BE2C (cell line): ENCODE data around the gene GLTP.

ENCODE experiments used
- DNase-seq: peaks from one replicate; pipeline ENCODE4 v3.0.0-alpha.2; 2020
- H3K27me3 ChIP-seq: fragments of 250-450 bp; sonication (Bioruptor Pico); 2 replicates; pipeline ENCODE4 v1.5.1; 2020; ENCODE audit warnings: mild to moderate bottlenecking
- H3K36me3 ChIP-seq: fragments of 250-450 bp; sonication (Bioruptor Pico); 2 replicates; pipeline ENCODE4 v1.5.1; 2020; ENCODE audit warnings: mild to moderate bottlenecking
- H3K4me1 ChIP-seq: fragments of 250-450 bp; sonication (Bioruptor Pico); 2 replicates; pipeline ENCODE4 v1.5.1; 2020
- H3K4me3 ChIP-seq: 2 replicates; pipeline ENCODE4 v1.5.1; 2011; ENCODE audit warnings: low read depth, low read length
- H3K9me3 ChIP-seq: fragments of 250-450 bp; sonication (Bioruptor Pico); 2 replicates; pipeline ENCODE4 v1.5.1; 2020
- TF ChIP-seq, protein P1 (sequence below): IDR thresholded peaks from 2 replicates; pipeline ENCODE4 v1.5.1; 2012; ENCODE audit warnings: mild to moderate bottlenecking, low read depth, low read length

The GLTP gene

DNA sequence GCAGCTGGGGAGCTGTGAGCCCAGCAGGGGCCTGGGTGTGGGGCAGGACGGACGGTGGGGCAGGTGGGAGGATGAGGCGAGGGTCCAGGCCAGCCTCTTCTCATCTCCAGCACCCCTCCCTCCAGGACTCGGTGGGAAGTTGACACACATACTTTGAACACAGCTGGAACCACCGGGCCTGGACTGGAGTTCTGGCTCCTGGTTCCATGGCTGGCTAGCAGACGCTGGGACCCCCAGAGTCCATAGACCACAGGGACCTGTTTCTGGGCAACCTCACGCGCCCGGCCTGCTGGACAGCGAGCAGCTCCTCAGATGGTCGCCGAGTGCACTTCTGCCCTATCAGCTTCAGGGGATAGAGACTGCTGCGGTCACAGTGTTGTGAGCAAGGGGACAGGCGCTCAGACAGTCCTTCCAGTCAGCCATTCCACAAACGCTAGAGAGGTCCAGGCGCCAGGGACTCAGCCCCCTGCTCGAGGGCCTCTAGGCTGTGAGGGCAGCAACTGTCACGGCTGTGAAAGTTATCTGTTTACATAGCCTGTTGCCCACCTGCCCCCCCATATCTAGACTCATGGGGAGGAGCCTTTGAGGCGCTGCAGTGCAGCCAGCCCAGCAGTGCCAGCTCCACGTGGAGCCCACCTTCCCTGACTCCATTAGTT, 45.0 kb upstream of the GLTP start:
- no peaks in the 10 kb centered on the region for H3K9me3 ChIP-seq
- H3K4me1 ChIP-seq, result no peaks in the 10 kb centered on the region
- TF ChIP-seq, protein P1, sequence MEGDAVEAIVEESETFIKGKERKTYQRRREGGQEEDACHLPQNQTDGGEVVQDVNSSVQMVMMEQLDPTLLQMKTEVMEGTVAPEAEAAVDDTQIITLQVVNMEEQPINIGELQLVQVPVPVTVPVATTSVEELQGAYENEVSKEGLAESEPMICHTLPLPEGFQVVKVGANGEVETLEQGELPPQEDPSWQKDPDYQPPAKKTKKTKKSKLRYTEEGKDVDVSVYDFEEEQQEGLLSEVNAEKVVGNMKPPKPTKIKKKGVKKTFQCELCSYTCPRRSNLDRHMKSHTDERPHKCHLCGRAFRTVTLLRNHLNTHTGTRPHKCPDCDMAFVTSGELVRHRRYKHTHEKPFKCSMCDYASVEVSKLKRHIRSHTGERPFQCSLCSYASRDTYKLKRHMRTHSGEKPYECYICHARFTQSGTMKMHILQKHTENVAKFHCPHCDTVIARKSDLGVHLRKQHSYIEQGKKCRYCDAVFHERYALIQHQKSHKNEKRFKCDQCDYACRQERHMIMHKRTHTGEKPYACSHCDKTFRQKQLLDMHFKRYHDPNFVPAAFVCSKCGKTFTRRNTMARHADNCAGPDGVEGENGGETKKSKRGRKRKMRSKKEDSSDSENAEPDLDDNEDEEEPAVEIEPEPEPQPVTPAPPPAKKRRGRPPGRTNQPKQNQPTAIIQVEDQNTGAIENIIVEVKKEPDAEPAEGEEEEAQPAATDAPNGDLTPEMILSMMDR, result no peak
- no peak for DNase-seq
- no peak overlapping the region for H3K4me3 ChIP-seq
- H3K27me3 ChIP-seq, result no peaks in the 10 kb centered on the region
- H3K36me3 ChIP-seq, result no peaks in the 10 kb centered on the region

DNA sequence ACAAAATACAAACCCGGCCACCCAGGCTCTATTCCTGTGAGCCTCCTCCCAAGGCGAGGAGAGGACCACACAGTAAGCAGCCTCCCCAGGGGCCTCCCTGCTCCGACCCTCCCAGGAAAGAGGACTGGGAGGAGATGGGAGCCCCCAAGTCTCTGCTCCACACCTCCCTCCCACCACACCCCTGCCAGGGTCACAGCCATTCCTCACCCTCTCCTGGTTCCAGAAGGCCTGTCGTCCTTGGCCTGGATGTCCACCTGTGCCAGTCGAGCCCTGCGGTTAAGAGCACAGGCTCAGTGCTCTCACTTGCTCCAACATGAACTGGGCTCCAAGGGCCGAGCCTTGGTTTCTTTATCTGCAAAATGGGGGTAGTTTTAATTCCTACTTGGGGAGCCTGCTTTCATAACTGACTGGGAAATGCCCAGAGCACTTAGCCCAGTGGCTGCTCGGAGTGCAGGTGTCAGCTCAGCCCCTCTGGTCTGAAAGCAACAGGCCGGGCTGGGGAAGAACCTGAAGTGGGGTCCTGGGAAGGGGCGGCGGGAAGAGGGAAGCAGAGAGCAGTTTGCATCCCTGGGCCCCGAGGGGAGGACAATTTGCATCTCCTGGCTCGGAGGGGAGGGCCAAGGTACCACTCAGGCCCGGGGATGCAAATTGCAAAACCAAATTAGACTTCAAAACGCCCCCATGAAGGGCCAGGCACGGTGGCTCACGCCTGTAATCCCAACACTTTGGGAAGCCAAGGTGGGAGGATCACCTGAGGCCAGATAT, 43.3 kb upstream of the GLTP start:
- Histone ChIP-seq H3K4me3 (no peak overlapping the region), H3K4me1 (peaks cover 5% of the 10 kb centered on the region), H3K27me3 (no peaks in the 10 kb centered on the region), H3K9me3 (no peaks in the 10 kb centered on the region), H3K36me3 (peaks cover 5% of the 10 kb centered on the region; the same call in 1 of the 2 replicates)
- DNase-seq, result no peak
- TF ChIP-seq, protein P1, result no peak

DNA sequence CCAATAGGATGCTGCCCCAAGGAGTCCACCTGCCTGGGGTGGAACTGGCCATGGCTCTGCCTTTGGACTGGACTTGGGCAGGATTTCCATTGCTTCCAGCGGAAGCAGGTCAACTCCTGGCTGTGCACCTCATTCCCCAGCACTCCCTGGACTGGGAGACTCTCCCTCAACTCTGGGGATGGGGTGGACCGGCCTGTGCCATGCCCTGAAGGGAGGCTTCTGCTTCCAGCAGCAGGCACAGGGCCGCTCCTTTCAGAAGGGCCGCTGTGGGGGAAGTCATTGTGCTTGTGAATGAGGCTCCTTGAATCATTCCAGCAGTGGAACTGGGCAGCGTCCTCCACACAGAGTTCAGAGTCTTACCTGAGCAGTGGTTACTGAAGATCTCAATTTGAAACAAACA, 42.7 kb upstream of the GLTP start:
- TF ChIP-seq, protein P1, result no peak
- H3K4me1 ChIP-seq, result peaks cover 5% of the 10 kb centered on the region
- no peak overlapping the region for H3K4me3 ChIP-seq
- H3K27me3 ChIP-seq, result no peaks in the 10 kb centered on the region
- DNase-seq, result no peak
- H3K36me3 ChIP-seq, result peaks cover 8% of the 10 kb centered on the region; the same call in 1 of the 2 replicates
- H3K9me3 ChIP-seq, result no peaks in the 10 kb centered on the region

GRCh38 chr12:109921982-109922381, 41.6 kb upstream of the GLTP start:
- H3K27me3 ChIP-seq, result no peaks in the 10 kb centered on the region
- H3K4me3 ChIP-seq, result no peak overlapping the region
- H3K9me3 ChIP-seq, result no peaks in the 10 kb centered on the region
- TF ChIP-seq, protein P1, result no peak
- peaks cover 19% of the 10 kb centered on the region for H3K36me3 ChIP-seq
- DNase-seq, result no peak
- H3K4me1 ChIP-seq, result peaks cover 5% of the 10 kb centered on the region

DNA sequence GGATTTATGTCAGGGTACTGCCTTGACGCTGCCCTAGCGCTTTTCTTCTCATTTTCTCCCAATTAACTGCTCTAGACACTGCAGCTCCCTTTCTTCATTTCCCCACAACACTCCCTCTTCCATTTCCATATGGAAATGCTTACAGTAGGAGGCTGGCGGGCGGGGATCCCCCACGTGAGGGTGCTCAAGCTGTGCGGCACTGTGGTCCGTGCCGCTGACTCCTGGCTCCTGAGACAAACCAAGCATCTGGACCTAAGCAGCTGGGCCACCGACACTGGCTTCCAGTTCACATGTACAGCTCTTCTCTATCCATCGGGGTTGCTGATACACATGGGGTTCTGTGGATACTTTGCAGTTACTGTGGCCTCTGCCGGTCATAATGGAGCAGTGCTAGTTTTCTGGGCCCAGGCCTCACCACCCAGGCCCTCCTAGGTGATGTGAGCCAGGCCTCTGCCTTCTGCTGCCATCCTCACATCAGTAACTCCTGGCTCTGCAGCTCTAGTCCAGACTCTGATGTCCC, 40.0 kb upstream of the GLTP start:
- Histone ChIP-seq H3K4me1 (peaks cover 5% of the 10 kb centered on the region), H3K4me3 (no peak overlapping the region), H3K9me3 (no peaks in the 10 kb centered on the region), H3K36me3 (peaks cover 33% of the 10 kb centered on the region), H3K27me3 (no peaks in the 10 kb centered on the region)
- no peak for DNase-seq
- TF ChIP-seq, protein P1, result no peak

GRCh38 chr12:109919456-109919855, 39.1 kb upstream of the GLTP start:
- H3K4me1 ChIP-seq, result peaks cover 5% of the 10 kb centered on the region
- no peaks in the 10 kb centered on the region for H3K9me3 ChIP-seq
- no peaks in the 10 kb centered on the region for H3K27me3 ChIP-seq
- H3K4me3 ChIP-seq, result no peak overlapping the region
- peak; percentile 78 for DNase-seq
- TF ChIP-seq, protein P1, result no peak
- peaks cover 38% of the 10 kb centered on the region for H3K36me3 ChIP-seq
